Mucosa of stomach (tissue), 1 donor: Measurements from ENCODE around the gene RNF169.

Experiments used
- H3K27me3 ChIP-seq: one replicate; pipeline ENCODE4 v1.7.0; 2013; ENCODE audit warnings: mild to moderate bottlenecking, low read length; ENCODE audit not compliant: control insufficient read depth, insufficient read depth
- H3K36me3 ChIP-seq: one replicate; pipeline ENCODE4 v1.7.0; 2013; ENCODE audit warnings: low read length; ENCODE audit not compliant: control insufficient read depth, insufficient read depth
- H3K4me1 ChIP-seq: one replicate; pipeline ENCODE4 v1.7.0; 2013; ENCODE audit warnings: mild to moderate bottlenecking, low read length; ENCODE audit not compliant: control insufficient read depth, insufficient read depth
- H3K4me3 ChIP-seq: one replicate; pipeline ENCODE4 v1.7.0; 2013; ENCODE audit warnings: low read length
- H3K9ac ChIP-seq: one replicate; pipeline ENCODE4 v1.7.0; 2013; ENCODE audit warnings: mild to moderate bottlenecking, low read length, moderate library complexity
- H3K9me3 ChIP-seq: one replicate; pipeline ENCODE4 v1.7.0; 2013; ENCODE audit warnings: mild to moderate bottlenecking, low read length, moderate library complexity; ENCODE audit not compliant: control insufficient read depth
- donor health status: Pancreatic carcinoma.

Gene RNF169, protein sequence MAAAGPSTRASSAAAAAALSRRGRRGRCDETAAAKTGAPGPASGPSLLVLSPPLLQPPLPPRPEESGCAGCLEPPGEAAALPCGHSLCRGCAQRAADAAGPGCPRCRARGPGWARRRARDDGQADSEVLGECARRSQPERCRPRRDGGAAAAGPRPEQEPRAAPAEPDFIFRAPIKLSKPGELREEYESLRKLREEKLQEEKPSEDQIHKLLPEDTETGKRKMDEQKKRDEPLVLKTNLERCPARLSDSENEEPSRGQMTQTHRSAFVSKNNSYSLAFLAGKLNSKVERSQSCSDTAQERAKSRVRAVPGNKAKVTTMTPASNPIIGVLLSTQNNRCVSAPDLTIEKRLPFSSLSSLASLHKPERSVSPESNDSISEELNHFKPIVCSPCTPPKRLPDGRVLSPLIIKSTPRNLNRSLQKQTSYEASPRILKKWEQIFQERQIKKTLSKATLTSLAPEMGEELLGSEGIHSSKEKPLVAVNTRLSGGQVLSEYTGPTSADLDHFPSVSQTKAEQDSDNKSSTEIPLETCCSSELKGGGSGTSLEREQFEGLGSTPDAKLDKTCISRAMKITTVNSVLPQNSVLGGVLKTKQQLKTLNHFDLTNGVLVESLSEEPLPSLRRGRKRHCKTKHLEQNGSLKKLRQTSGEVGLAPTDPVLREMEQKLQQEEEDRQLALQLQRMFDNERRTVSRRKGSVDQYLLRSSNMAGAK

GRCh38 chr11:74748211-74749126 is at the start of gene RNF169:
Gene RNF169 (plus strand): TSS chr11:74748849. CDS start chr11:74748881, 32 bp downstream.
- H3K9ac ChIP-seq = peak within 1 kb of the TSS; percentile 83
- no peaks in the 10 kb centered on the region for H3K36me3 ChIP-seq
- no peaks in the 10 kb centered on the region for H3K27me3 ChIP-seq
- peaks cover 15% of the 10 kb centered on the region for H3K4me1 ChIP-seq
- peak within 1 kb of the TSS; percentile 42 for H3K4me3 ChIP-seq
- H3K9me3 ChIP-seq = no peaks in the 10 kb centered on the region

DNA sequence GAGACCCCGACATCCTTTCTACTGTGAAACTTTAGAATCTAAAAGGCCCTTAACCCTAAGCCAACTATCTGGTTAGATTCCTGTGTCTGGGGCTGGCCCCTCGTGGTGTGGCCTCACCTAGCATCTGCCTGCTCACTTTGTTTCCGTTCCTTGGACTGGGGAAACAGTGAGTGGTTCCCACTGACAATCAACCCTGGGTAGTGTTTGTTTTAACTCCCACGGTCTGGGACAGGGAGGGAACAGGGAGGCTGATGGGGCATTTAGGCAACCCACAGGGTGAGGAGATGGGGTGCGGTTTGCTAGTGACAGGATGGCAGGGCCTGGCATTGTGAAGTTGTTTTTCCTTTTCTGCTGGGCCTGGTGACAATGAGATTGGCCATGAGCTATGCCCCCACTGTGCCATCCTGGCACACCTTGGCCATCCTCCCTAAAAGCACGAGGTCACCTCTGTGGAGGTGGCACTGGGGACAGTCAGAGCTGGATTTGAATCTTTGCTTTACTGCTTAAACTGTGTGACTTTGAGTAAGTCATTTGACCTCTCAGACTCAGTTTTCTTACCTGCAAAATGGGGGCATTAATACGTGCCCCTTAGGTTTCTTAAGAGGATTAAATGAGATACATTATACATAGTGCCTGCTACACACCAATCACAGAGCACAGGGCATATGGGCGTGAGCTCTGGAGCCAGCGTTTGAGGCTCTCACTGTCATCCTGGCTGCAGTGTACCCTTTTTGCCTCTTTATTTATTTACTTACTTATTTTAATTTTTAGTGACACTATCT is 48.8 kb upstream of the RNF169 start:
- H3K4me1 ChIP-seq = peaks cover 6% of the 10 kb centered on the region
- no peaks in the 10 kb centered on the region for H3K36me3 ChIP-seq
- no peaks in the 10 kb centered on the region for H3K27me3 ChIP-seq
- no peak overlapping the region for H3K9ac ChIP-seq
- no peaks in the 10 kb centered on the region for H3K9me3 ChIP-seq
- no peak overlapping the region for H3K4me3 ChIP-seq

GRCh38 chr11:74701351-74701750 is 47.3 kb upstream of the RNF169 start:
- peaks cover 6% of the 10 kb centered on the region for H3K4me1 ChIP-seq
- no peaks in the 10 kb centered on the region for H3K27me3 ChIP-seq
- H3K4me3 ChIP-seq = no peak overlapping the region
- H3K9ac ChIP-seq = no peak overlapping the region
- H3K36me3 ChIP-seq = no peaks in the 10 kb centered on the region
- H3K9me3 ChIP-seq = no peaks in the 10 kb centered on the region

DNA sequence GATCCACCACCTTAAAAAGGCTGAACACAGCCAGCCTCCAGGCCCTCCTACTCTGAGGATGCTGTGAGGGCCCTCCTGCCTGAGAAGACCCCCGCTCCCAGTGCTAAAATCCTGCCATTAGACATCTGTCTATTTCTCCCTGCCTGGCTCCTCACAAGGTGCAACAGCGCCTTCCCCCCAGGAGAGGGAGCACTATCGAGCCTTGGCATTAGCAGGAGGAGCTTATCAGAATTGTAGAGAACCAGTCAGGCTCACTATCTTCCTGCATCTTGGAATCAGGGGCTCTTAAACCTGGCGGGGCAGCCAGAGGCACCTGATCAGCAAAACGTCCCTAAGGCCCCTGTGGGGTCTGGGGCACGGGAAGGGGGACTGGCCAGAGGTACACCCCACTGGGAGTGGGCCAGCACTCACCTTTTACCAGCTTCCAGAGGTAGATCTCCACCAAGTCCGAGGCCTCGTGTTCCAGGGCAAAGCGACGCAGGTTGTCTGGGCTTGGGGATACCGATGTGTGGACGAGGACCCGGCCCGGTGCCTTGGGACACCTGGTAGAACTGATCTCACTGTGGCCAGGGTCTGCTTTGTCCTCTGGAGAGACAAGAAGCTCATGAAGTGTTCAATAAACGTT is 46.2 kb upstream of the RNF169 start:
- Histone ChIP-seq H3K27me3 (no peaks in the 10 kb centered on the region), H3K36me3 (no peaks in the 10 kb centered on the region), H3K4me1 (no peaks in the 10 kb centered on the region), H3K9me3 (no peaks in the 10 kb centered on the region), H3K9ac (no peak overlapping the region), H3K4me3 (no peak overlapping the region)

GRCh38 chr11:74703211-74703610 is 45.4 kb upstream of the RNF169 start:
- Histone ChIP-seq H3K4me1 (no peaks in the 10 kb centered on the region), H3K9me3 (no peaks in the 10 kb centered on the region), H3K9ac (no peak overlapping the region), H3K4me3 (no peak overlapping the region), H3K36me3 (no peaks in the 10 kb centered on the region), H3K27me3 (no peaks in the 10 kb centered on the region)

DNA sequence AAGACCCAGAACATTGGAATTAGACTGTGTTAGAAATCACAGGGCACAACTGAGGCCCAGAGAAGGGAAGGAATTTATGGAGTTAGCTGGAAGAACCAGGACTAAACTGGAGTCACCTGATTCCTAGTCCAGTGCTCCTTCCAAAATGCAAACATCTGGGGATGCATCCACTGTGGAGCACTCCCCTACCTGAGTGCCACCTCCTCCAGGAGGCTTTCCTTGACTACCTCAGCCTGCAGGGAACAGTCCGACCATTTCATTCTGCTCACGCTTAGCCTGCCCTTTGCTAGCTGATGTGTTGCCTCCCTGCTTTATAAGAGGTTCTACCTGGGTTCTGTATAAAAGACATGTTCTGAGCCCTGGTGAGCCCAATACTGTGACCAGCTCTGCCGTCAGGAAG is 41.5 kb upstream of the RNF169 start:
- no peak overlapping the region for H3K4me3 ChIP-seq
- no peaks in the 10 kb centered on the region for H3K36me3 ChIP-seq
- H3K9me3 ChIP-seq = no peaks in the 10 kb centered on the region
- no peaks in the 10 kb centered on the region for H3K4me1 ChIP-seq
- H3K27me3 ChIP-seq = no peaks in the 10 kb centered on the region
- no peak overlapping the region for H3K9ac ChIP-seq

DNA sequence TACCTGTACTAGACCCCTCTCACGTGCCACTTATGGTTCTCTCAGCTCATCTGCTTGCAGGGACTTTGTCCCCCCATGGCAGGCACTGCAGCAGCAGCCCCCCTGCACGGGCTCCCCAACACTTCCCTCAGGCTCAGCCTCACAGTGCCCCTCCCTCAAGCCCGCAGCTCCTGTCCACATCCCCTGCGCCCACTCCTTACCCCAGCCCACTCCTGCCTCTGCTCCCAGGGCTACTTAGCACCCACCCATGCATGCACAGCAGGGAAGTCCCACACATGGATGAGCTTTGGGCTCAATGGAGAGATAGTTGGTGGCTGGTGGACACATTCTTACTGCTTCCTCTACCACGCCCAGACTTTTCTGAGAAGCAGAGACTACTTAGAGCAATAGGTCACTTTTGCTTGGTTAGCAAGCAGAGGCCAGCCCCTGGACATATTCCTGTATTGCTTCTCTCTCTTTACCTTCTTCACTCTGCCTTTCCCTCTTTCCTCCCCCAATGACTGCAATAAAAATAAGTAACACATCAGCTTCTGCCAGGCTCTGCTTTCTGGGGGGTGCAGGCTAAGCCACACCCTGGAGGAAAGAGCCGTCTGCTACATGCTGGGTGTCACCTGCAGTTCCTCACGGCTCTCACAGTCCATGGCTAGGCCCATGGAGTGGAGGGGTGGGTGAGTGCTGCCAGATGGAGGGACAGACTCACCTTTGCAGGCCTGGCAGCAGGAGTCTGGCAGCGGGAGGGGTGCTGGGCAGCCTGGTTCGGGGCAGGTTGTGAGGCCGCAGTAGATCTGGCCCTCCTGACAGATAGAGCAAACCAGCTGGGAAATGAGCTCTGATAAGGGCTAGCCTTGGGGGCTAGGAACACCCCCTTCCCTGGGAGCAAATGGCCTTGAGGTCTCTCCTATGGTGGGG is 40.8 kb upstream of the RNF169 start:
- H3K4me3 ChIP-seq = no peak overlapping the region
- H3K36me3 ChIP-seq = no peaks in the 10 kb centered on the region
- no peak overlapping the region for H3K9ac ChIP-seq
- H3K9me3 ChIP-seq = no peaks in the 10 kb centered on the region
- H3K27me3 ChIP-seq = no peaks in the 10 kb centered on the region
- H3K4me1 ChIP-seq = no peaks in the 10 kb centered on the region

DNA sequence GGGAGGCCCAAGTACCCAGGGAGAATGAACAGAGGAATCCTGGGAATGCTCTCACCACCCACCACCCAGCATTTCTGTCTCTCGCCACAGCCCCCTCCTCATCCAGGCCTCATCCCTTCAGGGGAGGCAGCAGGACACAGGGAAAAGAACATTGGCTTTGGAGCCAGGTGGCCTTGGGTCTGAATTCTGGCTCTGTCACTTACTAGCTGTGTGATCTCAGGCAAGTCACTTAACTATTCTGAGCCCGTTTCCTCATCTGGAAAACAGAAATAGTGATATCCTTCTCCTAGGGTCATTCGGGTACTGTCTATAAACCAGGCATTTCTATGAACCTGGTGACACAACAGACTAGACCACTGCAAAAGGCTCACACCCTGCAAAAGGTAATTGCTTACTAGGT is 39.5 kb upstream of the RNF169 start:
- Histone ChIP-seq H3K36me3 (no peaks in the 10 kb centered on the region), H3K4me3 (no peak overlapping the region), H3K9me3 (no peaks in the 10 kb centered on the region), H3K4me1 (no peaks in the 10 kb centered on the region), H3K27me3 (no peaks in the 10 kb centered on the region), H3K9ac (no peak overlapping the region)

DNA sequence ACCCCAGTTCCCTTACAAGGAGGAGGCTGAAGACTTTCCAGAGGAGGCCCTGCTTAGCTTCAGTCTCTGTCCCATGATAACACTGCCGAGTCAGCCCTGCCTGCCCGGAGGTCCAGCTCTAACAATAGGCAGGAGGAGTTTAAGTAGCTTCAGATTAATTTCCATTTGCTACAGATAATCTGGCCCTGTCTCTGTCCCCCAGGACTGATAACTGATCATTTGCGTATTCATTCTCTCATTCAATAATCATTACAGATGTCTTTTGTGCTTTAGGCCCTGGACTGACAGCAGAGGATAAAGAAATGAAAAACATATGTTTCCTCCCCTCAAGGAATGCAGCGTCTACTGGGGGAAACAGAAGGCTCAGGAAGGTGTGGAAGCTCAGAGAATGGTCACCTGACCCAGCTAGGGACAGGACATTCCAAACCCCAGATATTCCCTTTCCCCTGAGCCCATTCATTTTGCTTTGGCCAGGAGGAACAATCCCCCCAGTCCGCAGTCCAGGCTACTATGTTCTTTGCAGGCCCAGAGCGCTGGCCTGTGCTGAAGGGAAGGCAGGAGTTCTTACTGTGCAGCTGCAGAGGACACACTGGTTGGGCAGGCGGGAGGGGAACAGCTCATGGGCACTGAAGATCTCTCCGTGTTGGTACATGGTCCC is 38.2 kb upstream of the RNF169 start:
- H3K4me3 ChIP-seq = no peak overlapping the region
- no peaks in the 10 kb centered on the region for H3K9me3 ChIP-seq
- no peaks in the 10 kb centered on the region for H3K27me3 ChIP-seq
- no peaks in the 10 kb centered on the region for H3K36me3 ChIP-seq
- no peak overlapping the region for H3K9ac ChIP-seq
- H3K4me1 ChIP-seq = no peaks in the 10 kb centered on the region

- H3K4me1 ChIP-seq = no peaks in the 10 kb centered on the region
- H3K9ac ChIP-seq = no peak overlapping the region
- no peak overlapping the region for H3K4me3 ChIP-seq
- no peaks in the 10 kb centered on the region for H3K27me3 ChIP-seq
- H3K9me3 ChIP-seq = no peaks in the 10 kb centered on the region
- H3K36me3 ChIP-seq = no peaks in the 10 kb centered on the region
Observed at GRCh38 chr11:74713686-74714085, 35.0 kb upstream of the RNF169 start.
